Measurements from ENCODE around the gene ACSF3.

Gene ACSF3

GRCh38 chr16:89183463-89183862 is 89.8 kb downstream of the ACSF3 start:
- CTCF ChIA-PET, result interaction anchor here (0.6 kb wide), 1 partner anchor 159 kb away, joined by 3 read pairs; no protein-coding TSS in a partner anchor

DNA sequence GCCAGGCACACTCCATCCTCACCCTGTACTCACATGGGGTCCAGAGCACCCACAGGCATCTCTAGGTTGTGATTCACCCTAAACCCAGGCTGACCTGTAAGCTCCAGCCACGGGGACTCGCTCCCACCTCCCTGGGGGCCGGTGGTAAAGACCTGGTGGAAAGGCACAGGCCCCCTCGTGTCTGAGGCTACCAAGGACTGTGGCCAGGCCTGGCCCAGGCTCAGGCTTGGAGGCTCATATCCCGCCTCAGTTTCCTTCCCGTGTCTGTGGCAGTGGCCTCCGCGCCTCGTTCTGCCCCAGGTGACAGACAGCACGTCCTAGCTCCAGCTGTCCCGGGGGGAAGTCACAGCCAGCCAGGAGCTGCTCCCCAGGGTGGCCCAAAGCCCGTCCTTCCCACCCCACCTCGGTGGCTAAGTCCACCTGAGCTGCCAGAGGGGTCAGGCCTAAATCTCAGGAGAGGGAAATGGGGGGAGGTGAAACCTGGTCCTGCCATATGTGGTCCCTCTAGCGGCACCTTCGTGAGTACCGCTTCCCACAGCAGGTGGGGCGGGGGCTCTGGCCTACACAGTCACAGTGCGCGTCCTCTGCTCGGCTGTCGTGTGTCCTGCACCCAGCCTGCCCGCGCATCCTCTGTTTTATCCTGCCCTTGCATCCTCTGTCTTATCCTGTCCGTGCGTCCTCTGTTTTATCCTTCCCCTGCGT is 90.5 kb downstream of the ACSF3 start:
- no peaks in the 10 kb centered on the region for H3K9me3 ChIP-seq (ENCODE audit: control insufficient read depth, insufficient read depth, low read depth, low read length)
- no peaks in the 10 kb centered on the region for H3K36me3 ChIP-seq (ENCODE audit: control insufficient read depth in 2 of 2, insufficient read depth in 1 of 2, low read length in 2 of 2)
- ChIA-PET CTCF (no interaction called here), POLR2A (no interaction called here)
- no peaks in the 10 kb centered on the region for H3K4me1 ChIP-seq (ENCODE audit: control insufficient read depth, insufficient read depth, low read length)
- TF ChIP-seq, protein P1, sequence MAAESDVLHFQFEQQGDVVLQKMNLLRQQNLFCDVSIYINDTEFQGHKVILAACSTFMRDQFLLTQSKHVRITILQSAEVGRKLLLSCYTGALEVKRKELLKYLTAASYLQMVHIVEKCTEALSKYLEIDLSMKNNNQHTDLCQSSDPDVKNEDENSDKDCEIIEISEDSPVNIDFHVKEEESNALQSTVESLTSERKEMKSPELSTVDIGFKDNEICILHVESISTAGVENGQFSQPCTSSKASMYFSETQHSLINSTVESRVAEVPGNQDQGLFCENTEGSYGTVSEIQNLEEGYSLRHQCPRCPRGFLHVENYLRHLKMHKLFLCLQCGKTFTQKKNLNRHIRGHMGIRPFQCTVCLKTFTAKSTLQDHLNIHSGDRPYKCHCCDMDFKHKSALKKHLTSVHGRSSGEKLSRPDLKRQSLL (tag by site-specific recombination; IDR thresholded peaks at IDR 0.05), result no peak
- TF ChIP-seq OVOL3 (tag by site-specific recombination; IDR thresholded peaks at IDR 0.05), result no peak
- TF ChIP-seq ZNF837 (tag by site-specific recombination; IDR thresholded peaks at IDR 0.05), result no peak
- TF ChIP-seq AEBP2 (tag by site-specific recombination; IDR thresholded peaks at IDR 0.05; ENCODE audit: borderline replicate concordance), result no peak
- no peak for TF ChIP-seq EGR2 (tag by site-specific recombination; IDR thresholded peaks at IDR 0.05; ENCODE audit: low read depth)
- TF ChIP-seq ZNF544 (tag by site-specific recombination; IDR thresholded peaks at IDR 0.05), result no peak
- no peak for TF ChIP-seq HIC1 (tag by site-specific recombination; IDR thresholded peaks at IDR 0.05)
- TF ChIP-seq ZNF518A (tag by site-specific recombination; conservative IDR thresholded peaks at IDR 0.05; ENCODE audit: low read depth), result no peak
- TF ChIP-seq, protein P2, sequence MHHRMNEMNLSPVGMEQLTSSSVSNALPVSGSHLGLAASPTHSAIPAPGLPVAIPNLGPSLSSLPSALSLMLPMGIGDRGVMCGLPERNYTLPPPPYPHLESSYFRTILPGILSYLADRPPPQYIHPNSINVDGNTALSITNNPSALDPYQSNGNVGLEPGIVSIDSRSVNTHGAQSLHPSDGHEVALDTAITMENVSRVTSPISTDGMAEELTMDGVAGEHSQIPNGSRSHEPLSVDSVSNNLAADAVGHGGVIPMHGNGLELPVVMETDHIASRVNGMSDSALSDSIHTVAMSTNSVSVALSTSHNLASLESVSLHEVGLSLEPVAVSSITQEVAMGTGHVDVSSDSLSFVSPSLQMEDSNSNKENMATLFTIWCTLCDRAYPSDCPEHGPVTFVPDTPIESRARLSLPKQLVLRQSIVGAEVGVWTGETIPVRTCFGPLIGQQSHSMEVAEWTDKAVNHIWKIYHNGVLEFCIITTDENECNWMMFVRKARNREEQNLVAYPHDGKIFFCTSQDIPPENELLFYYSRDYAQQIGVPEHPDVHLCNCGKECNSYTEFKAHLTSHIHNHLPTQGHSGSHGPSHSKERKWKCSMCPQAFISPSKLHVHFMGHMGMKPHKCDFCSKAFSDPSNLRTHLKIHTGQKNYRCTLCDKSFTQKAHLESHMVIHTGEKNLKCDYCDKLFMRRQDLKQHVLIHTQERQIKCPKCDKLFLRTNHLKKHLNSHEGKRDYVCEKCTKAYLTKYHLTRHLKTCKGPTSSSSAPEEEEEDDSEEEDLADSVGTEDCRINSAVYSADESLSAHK (tag by site-specific recombination; IDR thresholded peaks at IDR 0.05), result no peak
- TF ChIP-seq ZNF791 (tag by site-specific recombination; IDR thresholded peaks at IDR 0.05), result no peak
- no peak for TF ChIP-seq ZNF391 (tag by site-specific recombination; IDR thresholded peaks at IDR 0.05; ENCODE audit: borderline replicate concordance, low read depth)
- no peak for TF ChIP-seq ZFP37 (tag by site-specific recombination; IDR thresholded peaks at IDR 0.05)
- no peak for TF ChIP-seq CTCF (tag by site-specific recombination; IDR thresholded peaks at IDR 0.05)
- TF ChIP-seq ZNF830 (tag by site-specific recombination; IDR thresholded peaks at IDR 0.05; ENCODE audit: low read depth), result no peak
- no peak overlapping the region for H3K27ac ChIP-seq (ENCODE audit: extremely low read depth, low read depth, low read length)
- H3K4me3 ChIP-seq (ENCODE audit: low read depth, low read length), result no peak overlapping the region

More at GRCh38 chr16:89183463-89183862, 89.8 kb downstream of the ACSF3 start:
- no peaks in the 10 kb centered on the region for H3K9me3 ChIP-seq (ENCODE audit: control insufficient read depth, insufficient read depth, low read depth, low read length)
- TF ChIP-seq ZBTB20 (tag by site-specific recombination; IDR thresholded peaks at IDR 0.05) (no peak), GLI4 (tag by site-specific recombination; IDR thresholded peaks at IDR 0.05) (no peak), ZNF211 (tag by site-specific recombination; IDR thresholded peaks at IDR 0.05; ENCODE audit: low read depth) (no peak), ZNF677 (tag by site-specific recombination; IDR thresholded peaks at IDR 0.05) (no peak), SCRT2 (tag by site-specific recombination; IDR thresholded peaks at IDR 0.05) (no peak)
- no peak overlapping the region for H3K4me3 ChIP-seq (ENCODE audit: low read depth, low read length)
- H3K36me3 ChIP-seq (ENCODE audit: control insufficient read depth in 2 of 2, insufficient read depth in 1 of 2, low read length in 2 of 2), result no peaks in the 10 kb centered on the region
- no peaks in the 10 kb centered on the region for H3K4me1 ChIP-seq (ENCODE audit: control insufficient read depth, insufficient read depth, low read length)
- H3K27ac ChIP-seq (ENCODE audit: extremely low read depth, low read depth, low read length), result no peak overlapping the region
- POLR2A ChIA-PET, result no interaction called here
